ENCODE results near the gene NAA80. TPM values are rescaled to one million over a fixed set of nuclear protein-coding genes. Genes with fewer than 3 reads are reported as not detected.
A peak's percentile ranks its signal among the peaks of the same experiment; 100 is the strongest.

NAA80 gene
- total RNA-seq, 1 donor from 2014 or later = 12.7 TPM

DNA sequence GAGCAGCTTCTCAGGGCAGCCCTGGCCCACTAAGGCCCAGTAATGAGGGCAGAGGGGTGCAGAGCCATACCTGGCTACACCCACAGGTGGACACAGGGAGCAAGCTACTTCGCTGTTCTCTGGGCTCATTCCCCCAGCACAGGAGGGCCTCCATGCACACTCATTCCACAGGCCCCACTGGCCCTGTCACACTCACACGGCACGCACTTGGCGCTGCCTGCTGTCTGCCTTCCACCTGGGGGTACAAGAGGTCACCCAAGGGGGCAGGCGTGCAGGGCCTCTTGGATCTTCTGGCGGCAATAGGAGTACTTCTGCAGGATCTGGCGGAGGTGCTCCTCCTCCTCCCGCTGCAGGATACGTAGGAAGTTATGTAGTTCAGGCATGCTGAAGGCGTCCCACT lies 31.1 kb upstream of the NAA80 start:
- no peak for DNase-seq (ENCODE audit: low spot score)

DNA sequence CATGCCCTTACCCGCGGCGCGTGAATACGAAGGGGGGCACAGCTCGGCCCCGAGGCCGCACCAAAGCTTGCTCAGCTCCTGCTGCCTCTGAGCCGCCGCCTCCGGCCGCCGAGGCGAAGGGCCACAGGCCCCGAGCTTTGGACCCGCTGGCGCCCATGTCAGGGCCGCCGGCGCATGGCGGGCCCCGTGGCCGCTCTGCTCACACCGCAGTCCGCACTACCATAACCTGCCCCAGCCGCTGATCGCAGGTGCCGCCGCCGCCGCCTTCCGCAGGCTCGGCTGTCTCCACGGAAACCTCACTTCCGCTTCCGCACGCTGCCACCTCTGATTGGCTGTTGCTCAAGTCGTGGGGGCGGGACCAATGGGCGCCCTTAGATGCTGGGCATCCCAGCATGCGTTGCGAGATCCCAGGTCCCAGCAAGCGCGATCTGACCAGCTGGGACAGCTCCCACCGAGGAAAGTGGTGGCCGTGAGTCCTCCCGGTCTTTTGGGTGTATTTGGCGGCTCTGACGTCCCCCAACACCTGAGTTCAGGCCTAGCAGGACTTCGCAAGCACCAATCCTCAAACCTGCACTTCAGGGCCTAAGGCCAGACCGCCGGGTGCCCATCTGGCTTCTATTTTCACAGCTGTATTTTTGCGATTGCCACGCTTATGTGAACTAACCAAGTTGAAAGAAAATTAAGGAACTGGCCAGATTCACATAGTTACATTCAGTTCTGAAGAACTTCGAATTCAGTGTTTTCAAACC lies 28.9 kb upstream of the NAA80 start, which contains the start of gene TUSC2:
Gene TUSC2, minus strand, starts transcription at position 281 of the 749 bp plus-strand sequence. Its CDS starts 124 bp downstream, at position 157.
- peak; percentile 98 for DNase-seq (ENCODE audit: low spot score)

DNA sequence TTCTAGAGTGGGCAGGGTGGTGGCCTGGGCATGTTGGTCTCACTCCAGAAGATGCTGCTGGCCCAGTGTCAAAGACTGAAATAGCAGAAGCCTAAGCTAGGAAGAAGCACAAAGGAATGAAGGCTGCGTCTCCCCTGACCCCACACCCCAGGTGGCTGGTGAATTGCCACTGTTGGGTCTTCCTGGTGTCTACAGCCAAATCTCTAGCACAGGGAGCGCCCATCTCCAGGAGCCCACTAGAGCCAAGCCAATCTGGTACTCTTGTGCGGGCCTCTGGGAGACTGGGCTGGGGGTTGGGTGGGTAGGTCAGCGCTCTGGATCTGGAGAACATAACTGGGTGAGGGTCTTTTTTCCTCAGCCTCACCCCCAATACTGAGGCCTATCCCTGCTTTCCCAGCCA lies 27.9 kb upstream of the NAA80 start:
- no peak for DNase-seq (ENCODE audit: low spot score)

DNA sequence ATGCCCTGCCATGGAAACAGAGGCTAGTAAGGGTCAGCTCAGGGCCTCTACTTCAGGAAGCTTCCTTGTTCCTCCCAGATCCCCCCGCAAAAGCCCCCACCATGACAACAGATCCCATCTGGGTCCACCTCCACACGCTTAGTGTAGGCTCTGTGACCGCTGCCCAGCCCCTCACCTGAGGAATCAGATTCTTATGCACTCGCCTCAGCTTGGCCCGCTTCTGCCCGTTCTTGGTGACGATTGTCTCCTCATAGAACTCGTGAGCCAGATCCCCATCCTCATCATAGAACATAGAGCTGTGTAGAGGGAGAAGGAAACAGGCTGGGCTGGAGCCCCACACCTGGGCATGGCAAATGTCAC lies 27.0 kb upstream of the NAA80 start:
- no peak for DNase-seq (ENCODE audit: low spot score)

DNA sequence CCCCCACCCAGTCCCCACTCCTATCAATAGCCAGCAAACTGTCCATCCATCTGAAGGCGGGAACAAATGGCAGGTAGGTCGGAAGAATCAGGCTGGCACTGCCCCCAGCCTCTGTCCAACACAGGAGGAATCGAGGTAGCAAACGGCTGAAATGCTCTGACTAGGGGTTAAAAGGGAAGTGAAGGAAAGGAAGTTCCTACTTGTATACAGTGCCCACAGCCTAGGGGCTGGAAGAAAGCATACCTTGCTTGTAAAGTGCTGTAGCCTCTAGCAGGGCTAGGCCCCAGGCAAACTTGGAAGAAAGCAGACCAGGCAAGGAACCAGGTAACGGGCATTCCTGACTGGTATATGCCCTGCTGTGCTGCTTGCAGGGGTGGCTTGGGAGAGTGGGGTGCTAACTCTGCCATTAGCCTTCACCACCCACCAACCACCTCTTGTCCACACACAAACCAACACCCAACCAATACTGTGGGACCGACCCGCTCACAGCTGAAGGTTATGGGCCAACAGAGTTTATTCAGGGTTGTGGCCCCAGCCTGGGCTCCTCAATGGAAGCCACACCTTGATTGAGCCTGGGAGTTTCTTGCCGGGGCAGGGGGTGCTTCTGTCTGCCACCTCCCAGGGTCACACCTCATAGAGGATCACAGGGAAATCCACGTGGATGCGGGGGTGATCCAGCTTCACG lies 26.4 kb upstream of the NAA80 start:
- DNase-seq (ENCODE audit: low spot score) = no peak

DNA sequence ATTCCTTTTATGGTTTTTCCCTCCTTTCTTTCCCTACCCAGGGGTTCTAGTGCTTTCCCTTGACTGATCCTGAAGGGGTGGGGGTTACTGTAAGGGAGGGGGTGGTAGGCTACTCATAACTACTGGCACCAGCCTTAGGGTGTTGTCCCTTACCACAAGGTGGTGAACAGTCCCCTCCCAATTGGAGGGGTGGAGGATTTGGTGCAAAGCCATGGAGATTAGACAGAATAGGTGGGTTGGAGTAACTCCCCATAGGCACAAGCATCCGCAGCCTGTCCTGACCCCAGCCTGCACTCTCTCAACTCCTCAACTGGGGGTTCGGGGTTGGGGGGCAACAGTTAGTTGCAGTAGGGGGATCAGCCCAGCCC lies 25.9 kb upstream of the NAA80 start:
- no peak for DNase-seq (ENCODE audit: low spot score)

DNA sequence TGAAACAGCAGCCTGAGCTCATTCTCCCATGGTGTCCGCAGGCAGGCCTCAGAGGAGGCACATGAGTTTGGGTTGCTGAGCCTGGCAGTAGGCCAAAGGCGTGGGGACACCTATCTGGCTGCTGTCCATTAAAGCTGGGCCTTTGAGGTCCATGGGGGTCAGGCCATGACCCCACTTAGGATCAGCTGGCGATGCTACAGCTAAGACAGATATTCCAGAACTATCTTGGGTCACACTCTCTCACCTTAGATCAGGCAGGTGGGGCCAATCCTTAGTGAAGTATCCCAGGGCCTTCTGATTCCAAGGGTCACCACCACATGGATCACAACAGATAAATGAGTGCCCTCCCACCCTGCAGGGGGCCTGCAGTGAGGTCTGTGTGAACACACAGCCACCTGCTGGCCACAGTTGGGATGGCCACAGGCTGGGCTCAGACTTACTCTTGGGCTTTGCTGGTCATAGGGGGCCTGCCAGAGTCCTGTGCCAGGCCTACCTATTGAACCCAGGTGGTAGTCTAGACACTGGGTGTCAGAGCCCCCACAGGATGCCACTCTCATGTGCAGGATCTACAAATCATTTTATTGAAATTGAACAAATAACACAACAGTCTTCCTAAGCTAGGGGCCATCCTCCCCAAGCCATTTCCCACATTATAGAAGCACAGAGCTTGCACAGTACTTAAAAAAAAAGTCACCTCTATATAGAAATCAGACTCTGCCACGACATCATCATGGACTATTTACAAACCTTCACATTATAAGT lies 25.3 kb upstream of the NAA80 start:
- no peak for DNase-seq (ENCODE audit: low spot score)

DNA sequence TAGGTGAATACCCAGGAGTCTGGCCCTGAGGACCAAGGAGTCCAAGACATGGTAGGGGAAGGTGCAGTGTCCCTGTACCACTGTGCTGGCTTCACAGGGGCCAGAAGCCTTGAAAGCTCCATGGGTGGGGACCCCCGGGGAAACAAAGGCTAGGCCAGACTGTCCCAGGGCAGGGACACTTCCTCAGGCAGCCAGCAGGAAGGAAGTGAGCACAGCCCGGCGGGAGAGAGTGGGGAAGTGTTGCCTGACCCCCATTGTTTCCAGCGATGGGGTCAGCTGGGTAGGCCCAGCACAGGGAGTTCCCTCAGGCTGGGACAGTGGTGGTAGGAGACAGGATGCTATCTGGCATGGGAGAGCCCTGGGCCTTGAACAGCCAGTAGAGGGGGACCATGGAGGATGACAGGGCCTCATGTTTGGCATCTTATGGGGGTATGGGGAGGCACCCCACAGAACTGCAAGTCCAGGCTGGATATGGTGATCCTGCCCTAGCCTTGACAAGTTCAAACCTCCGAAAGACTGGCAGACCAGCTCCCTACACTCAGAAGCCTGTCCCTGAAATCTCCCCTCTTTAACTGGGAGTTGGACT lies 24.5 kb upstream of the NAA80 start:
- no peak for DNase-seq (ENCODE audit: low spot score)

DNA sequence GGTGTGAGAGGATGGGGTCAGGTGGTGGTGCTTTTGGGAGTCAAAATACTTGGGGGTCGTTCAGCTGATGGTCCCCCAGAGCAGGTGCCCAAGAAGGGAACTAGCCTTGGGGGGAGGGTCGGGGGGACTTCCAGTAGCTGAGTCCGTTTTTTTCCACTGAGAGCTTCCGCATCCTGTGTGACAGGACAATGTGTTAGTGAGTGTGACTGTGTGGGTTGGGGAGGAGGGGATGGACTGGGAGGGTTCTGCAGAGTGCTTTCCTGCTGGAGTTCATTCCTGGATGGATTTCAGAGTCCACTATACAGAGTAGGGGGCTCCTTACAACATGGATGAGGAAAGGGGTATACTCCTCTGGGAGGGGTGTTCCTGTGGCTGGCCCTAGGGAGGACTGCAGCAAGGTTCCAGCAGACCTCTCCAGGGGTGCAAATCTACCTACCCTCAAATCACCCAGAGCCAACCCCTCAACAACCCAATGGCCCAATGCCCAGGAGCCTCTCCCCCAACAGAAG lies 23.9 kb upstream of the NAA80 start:
- DNase-seq (ENCODE audit: low spot score) = no peak

DNA sequence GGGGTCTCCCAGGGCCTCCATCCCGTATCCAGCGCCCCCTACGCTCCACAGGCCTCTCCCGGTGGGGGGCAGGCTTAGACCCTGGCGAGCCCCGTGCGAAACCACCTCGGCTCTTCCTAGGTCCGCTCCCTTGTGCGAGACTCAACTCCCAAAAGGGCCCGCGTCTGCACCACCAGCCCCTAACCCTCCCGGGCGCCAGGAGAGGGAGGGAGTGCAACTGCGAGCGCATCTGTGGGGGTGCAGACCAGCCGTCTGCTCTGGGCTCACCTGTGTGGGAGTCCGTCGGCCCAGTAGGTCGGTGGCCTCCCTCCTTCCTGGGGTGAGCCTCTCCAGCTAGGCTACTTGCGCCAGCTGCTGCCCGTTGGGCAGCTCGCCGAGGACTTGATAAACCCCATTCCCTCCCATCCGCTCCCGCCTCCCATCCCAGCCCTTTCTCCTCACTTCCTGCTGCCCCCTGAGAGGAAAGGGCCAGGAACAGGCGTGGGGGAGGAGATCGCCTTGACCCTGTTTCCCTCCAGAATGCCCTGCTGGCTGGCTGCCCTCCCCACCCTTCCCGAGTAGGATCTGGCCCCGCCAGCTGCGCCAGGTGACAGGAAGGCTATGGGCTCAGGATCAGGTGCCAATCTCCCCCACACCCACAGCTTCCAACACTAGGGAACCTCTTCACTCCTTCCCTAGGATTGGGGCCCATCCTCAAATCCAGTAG lies 23.3 kb upstream of the NAA80 start, which contains the start of gene HYAL2:
Gene HYAL2, minus strand, starts transcription at position 360 of the 706 bp plus-strand sequence. CDS start 2,256 bp downstream, outside the sequence.
- no peak for DNase-seq (ENCODE audit: low spot score)

DNA sequence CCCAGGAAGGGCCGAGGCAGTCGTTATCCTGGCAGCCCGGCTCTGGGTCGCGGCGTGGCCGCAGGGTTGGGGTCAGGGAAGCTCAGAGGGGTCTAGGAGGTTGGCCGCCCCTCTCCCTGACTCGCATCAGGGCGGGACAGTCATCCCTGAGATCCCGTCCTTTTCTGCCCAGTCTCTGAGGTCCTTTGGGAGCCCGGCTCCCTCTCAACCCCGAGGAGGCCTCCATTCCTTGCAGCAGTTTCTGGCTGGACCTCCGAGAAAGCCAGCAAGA lies 22.8 kb upstream of the NAA80 start:
- DNase-seq (ENCODE audit: low spot score) = no peak

DNA sequence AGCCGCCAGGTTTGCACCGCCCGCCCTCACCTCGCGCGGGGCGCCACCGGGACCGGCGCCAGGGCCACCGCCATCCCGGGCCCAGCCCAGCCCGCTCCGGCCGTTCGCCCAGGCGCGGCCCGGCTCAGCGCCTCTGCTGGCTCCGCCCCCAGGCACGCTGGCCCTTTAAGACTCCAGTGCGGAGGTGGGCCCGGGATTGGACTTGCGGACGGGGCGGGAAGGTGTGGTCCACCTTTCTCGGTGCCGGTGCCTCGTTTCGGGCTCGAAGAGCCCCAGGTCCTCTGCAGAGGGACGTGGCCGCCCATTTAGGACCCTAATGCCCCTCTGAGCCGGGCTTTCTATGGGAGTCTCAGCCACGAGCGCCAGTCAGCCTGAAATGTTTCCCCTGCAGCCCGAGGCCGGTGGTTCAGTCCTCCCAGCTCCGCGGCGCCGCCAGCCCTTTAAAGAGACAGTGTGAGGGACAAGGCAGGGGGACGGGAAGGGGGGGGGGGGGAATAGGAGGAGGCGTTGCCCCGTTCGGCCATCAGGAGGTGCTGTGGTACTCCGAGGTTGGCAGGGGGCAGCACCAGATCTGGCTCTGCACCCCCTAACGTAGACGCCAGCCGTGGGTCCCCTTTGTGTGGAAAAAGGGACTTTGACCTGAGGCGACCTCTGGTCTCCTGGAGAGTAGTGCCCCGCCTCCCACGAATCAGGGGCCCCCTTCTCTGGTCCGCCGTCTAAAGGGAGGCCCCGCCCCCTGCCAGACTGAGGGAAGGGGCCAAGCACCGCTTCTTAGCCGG lies 22.3 kb upstream of the NAA80 start:
- DNase-seq (ENCODE audit: low spot score) = peak; percentile 89

DNA sequence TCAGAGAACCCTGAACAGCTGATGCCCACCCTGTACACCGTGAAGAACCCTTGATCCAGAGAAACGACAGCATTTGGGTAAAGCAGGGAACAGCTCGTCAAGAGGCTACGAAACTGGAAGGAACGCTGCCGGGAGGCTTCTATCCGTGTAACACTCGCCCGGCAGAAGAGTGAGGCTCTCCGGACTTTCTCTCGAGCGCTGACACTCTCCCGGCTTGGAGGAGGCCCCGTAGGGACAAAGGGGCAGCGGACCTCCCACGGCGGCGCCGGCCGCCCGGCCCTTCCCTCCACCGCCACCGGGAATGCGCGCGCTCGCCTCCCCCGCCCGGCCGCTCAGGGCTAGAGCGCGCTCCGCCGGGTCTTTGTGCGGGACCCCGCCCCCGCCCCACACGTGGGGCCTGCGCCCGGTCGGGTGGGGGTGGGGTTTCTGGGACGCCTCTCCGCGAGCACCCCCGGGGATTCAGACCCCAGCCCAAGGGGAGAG lies 21.7 kb upstream of the NAA80 start:
- peak; percentile 74 for DNase-seq (ENCODE audit: low spot score)

DNA sequence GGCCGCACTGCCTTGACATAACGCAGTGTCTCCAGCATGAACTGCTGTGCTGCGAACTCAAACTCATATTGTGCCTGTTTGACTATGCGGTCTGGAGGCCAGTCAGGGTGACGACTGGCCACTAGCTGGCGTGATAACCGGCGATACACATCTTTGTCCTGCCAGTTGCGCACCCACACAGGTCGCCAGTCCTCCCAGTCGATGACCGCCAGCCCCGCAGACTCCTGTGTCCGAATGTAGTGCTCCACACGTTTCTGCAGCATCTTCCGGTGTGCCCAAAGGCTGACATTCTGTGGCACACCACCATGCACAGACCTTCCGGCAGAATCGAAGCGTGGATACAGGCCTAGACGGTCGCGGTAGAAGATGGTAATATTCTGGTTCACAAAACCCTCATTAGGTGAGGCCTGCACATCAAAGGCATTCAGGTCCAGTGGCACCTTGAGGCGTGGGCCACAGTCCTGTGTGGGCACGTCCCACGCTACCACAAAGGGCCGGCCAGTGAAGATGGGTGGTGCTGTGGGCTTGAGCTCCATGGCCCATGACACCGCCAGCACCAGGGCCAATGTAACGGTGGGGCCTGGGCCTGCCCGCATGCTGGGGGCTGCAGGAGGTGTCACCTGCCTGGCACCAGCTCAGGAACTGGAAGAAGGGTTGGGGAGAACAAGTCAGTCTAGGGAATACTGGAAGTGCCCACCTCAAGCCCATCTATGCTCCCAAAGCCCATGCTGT lies 20.9 kb upstream of the NAA80 start:
- no peak for DNase-seq (ENCODE audit: low spot score)

DNA sequence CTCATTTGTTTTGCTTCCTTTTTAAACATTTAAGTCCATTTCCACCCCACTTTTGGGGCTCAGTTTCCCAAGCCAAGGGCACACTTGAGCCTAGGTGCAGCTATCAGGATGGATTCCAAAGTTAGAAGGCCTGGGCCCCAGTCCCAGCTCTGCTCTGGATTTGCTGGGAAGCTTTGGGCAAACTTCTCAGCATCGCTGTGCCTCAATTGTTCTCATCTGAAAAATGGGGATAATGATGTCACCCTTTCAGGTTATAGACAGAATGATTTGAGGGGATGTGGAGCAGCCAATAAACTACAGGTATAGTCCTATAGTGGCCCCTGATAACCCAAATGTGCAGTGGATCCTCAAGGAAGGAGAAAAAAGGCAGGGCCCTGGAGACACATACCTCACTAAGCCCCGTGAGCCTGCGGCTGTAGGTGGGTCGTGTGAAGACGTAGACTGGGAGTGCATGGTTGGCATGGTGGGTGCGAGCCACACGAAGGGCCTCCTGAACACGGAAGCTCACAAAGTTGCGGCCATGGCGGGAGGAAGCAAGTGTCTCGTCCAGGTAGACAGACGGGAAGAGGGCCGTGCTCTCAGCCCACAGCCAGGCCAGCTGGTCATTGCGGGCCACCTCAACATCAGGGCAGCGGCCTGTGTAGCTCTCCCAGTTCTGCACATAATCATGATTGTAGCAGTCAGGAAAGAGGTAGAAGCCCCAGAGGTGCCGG lies 20.1 kb upstream of the NAA80 start:
- no peak for DNase-seq (ENCODE audit: low spot score)

DNA sequence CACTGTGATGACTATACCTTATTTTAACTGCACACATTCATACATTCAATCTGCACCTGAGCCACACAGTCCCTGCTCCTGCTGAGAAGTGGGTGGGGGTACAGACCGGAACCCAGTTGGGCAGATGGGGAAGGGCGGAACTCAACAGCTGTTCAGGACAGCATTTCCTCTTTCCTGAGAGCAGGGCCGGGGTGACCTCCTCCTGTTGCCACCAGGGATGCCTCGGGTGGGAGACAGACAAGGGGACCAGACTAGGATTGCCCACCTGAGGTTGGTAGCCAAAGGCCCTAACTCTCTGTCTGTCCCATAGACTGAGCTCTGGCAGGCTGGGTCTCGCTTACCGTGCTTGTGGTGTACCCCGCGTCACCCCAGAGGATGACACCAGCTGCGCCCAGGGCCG lies 19.4 kb upstream of the NAA80 start:
- DNase-seq (ENCODE audit: low spot score) = no peak

DNA sequence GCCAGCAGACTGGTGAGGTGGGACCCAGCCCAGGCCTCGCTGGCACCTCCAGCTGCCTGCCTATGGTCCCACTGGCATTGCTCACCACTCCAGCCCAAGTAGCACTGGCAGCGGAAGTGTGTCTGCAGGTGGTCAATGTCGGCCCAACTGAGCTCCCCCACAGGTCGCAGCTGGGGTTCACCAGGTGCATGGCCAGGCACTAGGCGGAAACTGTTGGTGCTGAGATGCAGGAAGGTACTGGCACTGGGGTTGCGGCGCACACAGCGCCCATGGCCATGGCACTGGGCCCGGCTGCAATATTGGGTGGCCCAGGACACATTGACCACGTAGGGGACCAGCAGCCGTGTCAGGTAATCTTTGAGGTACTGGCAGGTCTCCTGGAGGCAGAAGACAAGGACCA lies 19.0 kb upstream of the NAA80 start:
- DNase-seq (ENCODE audit: low spot score) = no peak

DNA sequence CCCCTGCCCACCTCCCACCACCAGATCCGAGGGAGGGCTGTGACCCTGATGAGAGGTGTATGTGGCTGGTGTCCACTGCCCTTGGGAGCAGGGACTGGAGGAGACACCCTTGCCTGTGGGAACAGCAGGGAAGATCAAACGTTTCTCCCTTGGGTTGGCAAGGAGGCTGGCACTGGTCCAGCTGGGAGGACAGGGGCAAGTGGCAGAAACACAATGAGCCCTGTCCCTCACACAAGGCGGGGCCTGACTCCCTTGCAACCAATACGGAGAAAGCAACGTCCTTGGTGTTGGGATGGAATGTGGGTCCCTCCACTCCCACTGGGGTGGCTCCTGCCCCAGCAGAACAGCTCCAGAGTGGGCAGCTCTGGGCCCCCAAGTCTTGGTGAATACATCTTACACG lies 18.1 kb upstream of the NAA80 start:
- peak; percentile 60 for DNase-seq (ENCODE audit: low spot score)

DNA sequence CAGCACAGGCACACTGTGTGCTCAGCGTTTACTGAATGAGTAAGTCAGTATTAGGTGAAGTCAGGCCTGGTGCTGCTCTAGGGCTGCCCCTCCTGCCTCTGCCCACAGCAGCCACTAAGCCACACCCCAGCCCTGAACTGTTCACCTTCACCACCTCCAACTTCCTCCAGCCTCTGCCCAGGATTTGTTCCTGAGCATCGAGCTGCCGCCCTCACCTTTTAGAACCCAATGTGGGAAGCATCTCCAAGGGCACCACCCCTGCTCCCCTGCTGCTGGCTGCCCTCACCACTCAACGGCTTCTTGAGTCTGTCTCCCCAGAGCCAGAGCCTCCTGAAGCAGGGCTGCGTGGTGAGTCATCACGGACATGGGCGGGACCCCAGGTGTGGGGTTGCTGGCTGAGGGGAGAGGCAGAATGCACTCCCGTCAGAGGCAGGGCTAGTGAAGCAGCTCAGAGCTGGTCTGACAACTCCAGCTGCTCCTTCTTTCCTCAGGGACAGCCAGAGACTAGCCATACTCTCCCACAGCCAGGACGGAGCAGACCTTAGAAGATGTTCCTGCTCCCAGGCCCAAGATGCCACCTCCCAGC lies 17.5 kb upstream of the NAA80 start:
- peak; percentile 90 for DNase-seq (ENCODE audit: low spot score)
